Measurements from ENCODE around the gene SRL. TPM values are rescaled to one million over a fixed set of nuclear protein-coding genes. Genes with fewer than 3 reads are reported as not detected.

SRL gene
- total RNA-seq, 4 donors from 2014 or later = 184 to 519 (median 364) TPM

- DNase-seq (no peak), ATAC-seq (no peak)
- Histone ChIP-seq H3K4me3 (no peak overlapping the region), H3K36me3 (no peaks in the 10 kb centered on the region), H3K27ac (no peak overlapping the region), H3K9me3 (no peaks in the 10 kb centered on the region), H3K27me3 (no peaks in the 10 kb centered on the region), H3K4me1 (no peaks in the 10 kb centered on the region)
- in situ Hi-C loops (cut with MboI; ENCODE audit: low sequenced_read_pairs in 4 of 4) = no loop called here
- intact Hi-C loops (cut with DNase I; ENCODE audit: low total_unique reads) = no loop called here
- TF ChIP-seq, protein P1, sequence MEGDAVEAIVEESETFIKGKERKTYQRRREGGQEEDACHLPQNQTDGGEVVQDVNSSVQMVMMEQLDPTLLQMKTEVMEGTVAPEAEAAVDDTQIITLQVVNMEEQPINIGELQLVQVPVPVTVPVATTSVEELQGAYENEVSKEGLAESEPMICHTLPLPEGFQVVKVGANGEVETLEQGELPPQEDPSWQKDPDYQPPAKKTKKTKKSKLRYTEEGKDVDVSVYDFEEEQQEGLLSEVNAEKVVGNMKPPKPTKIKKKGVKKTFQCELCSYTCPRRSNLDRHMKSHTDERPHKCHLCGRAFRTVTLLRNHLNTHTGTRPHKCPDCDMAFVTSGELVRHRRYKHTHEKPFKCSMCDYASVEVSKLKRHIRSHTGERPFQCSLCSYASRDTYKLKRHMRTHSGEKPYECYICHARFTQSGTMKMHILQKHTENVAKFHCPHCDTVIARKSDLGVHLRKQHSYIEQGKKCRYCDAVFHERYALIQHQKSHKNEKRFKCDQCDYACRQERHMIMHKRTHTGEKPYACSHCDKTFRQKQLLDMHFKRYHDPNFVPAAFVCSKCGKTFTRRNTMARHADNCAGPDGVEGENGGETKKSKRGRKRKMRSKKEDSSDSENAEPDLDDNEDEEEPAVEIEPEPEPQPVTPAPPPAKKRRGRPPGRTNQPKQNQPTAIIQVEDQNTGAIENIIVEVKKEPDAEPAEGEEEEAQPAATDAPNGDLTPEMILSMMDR (IDR thresholded peaks at IDR 0.05 in 4 of 5, conservative IDR thresholded peaks at IDR 0.05 in 1 of 5) = no peak
- TF ChIP-seq POLR2A (IDR thresholded peaks at IDR 0.05) = no peak
These were observed 89.6 kb downstream of the SRL start for GRCh38 chr16:4152267-4152666.

DNA sequence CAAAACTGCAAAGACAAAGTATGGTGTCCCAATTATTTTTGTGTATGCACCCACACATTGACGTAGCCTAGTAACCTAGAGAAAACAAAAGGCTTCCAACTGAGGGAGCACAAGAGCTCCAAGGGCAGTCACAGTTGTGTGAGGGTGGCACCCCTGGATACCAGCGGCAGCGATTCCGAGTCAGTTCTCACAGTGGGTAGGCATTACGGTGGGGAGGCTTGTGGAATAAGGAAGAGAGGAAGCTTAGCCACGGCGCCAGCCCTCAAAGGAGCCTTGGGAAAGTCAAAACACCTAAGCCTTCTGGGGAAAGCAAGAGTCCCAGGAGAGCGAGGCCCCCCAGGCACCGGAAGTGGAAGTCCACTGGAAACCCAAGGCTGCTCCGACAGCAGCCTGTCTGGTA lies 94.6 kb downstream of the SRL start:
- Histone ChIP-seq H3K27me3 (no peaks in the 10 kb centered on the region), H3K9me3 (no peaks in the 10 kb centered on the region), H3K4me1 (no peaks in the 10 kb centered on the region), H3K27ac (no peak overlapping the region), H3K4me3 (no peak overlapping the region), H3K36me3 (no peaks in the 10 kb centered on the region)
- in situ Hi-C loops (cut with MboI; ENCODE audit: low sequenced_read_pairs in 4 of 4) (no loop called here), intact Hi-C loops (cut with DNase I; ENCODE audit: low total_unique reads) (no loop called here)
- DNase-seq (no peak), ATAC-seq (no peak)
- TF ChIP-seq POLR2A (IDR thresholded peaks at IDR 0.05) = no peak
- TF ChIP-seq, protein P1 (IDR thresholded peaks at IDR 0.05 in 4 of 5, conservative IDR thresholded peaks at IDR 0.05 in 1 of 5) = no peak

DNA sequence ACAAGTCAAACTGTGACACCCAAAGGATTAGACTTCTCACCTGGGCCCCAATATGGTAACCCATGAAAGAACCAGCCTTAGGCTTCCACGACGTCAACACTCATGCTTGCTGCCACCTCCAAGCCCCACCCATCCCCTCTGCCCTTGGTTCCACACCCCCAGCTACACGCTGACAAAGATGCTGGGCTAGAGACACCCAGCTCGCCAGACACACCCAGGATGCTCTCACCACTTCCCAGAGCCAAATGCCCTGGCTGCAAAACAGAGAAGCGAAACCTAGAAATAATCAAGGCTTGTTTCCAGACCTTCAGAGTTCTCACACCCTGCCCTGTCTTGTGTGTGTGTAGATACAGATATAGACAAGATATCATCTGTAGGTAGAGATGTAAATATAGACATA lies 99.6 kb downstream of the SRL start:
- intact Hi-C loops (cut with DNase I; ENCODE audit: low total_unique reads) (no loop called here), in situ Hi-C loops (cut with MboI; ENCODE audit: low sequenced_read_pairs in 4 of 4) (no loop called here)
- Histone ChIP-seq H3K27ac (no peak overlapping the region), H3K9me3 (no peaks in the 10 kb centered on the region), H3K36me3 (no peaks in the 10 kb centered on the region), H3K4me3 (no peak overlapping the region), H3K27me3 (no peaks in the 10 kb centered on the region), H3K4me1 (no peaks in the 10 kb centered on the region)
- no peak for TF ChIP-seq POLR2A (IDR thresholded peaks at IDR 0.05)
- TF ChIP-seq, protein P1 (IDR thresholded peaks at IDR 0.05 in 4 of 5, conservative IDR thresholded peaks at IDR 0.05 in 1 of 5) = no peak
- ATAC-seq = no peak
- no peak for DNase-seq

- Histone ChIP-seq H3K36me3 (no peaks in the 10 kb centered on the region), H3K9me3 (no peaks in the 10 kb centered on the region), H3K27ac (no peak overlapping the region), H3K4me1 (no peaks in the 10 kb centered on the region), H3K4me3 (no peak overlapping the region), H3K27me3 (no peaks in the 10 kb centered on the region)
- no peak for ATAC-seq
- intact Hi-C loops (cut with DNase I; ENCODE audit: low total_unique reads) = no loop called here
- DNase-seq = no peak
- TF ChIP-seq POLR2A (IDR thresholded peaks at IDR 0.05) = no peak
- TF ChIP-seq, protein P1 (IDR thresholded peaks at IDR 0.05 in 4 of 5, conservative IDR thresholded peaks at IDR 0.05 in 1 of 5) = no peak
- in situ Hi-C loops (cut with MboI; ENCODE audit: low sequenced_read_pairs in 4 of 4) = no loop called here
These were observed 100.3 kb downstream of the SRL start for GRCh38 chr16:4141604-4142003.

DNA sequence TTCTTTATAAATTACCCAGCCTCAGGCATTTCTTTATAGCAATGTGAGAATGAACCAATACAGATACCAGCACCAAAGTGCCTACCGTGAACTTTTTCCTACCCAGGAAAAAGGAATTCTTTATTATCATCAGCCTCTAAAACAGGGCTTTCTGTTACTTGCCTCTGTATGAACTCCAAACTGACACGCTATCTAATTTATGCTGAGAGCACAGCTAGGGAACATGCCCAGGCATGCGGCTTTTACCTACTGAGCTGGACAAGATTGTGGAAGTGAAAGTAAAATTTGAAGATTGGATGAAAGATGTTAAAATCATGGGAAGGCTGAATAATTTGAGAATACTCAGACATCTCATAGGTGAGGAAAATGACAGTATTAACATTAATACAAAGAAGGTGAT lies 101.2 kb downstream of the SRL start:
- DNase-seq (no peak), ATAC-seq (no peak)
- Histone ChIP-seq H3K27me3 (no peaks in the 10 kb centered on the region), H3K27ac (no peak overlapping the region), H3K4me1 (no peaks in the 10 kb centered on the region), H3K4me3 (no peak overlapping the region), H3K36me3 (no peaks in the 10 kb centered on the region), H3K9me3 (no peaks in the 10 kb centered on the region)
- intact Hi-C loops (cut with DNase I; ENCODE audit: low total_unique reads) (no loop called here), in situ Hi-C loops (cut with MboI; ENCODE audit: low sequenced_read_pairs in 4 of 4) (no loop called here)
- TF ChIP-seq POLR2A (IDR thresholded peaks at IDR 0.05) = no peak
- TF ChIP-seq, protein P1 (IDR thresholded peaks at IDR 0.05 in 4 of 5, conservative IDR thresholded peaks at IDR 0.05 in 1 of 5) = no peak
